GM12878 (cell line): ENCODE results near the gene IQGAP1. TPM values are rescaled to one million over a fixed set of nuclear protein-coding genes. Genes with fewer than 3 reads are reported as not detected.

Experiments used
- ATAC-seq: fragments of 200-7000 bp; cut with Tn5 transposase; 3 replicates; pipeline ENCODE4 v1.9.1; 2020; ENCODE audit warnings: mild to moderate bottlenecking, moderate library complexity
- BruUV-seq: library from RNA; stranded (reverse); fragments of 400-500 nt; replicated peaks from 2 replicates; lab custom pipeline; 2021; lab: Mats Ljungman, UMichigan
- CTCF ChIA-PET: fragments of 300-600 bp; sonication (Branson Sonifier 250); formaldehyde crosslinking; extraction: SDS; loops from one replicate; lab custom pipeline; 2021; ENCODE audit warnings: inconsistent platforms; lab: Yijun Ruan, JAX
- POLR2A ChIA-PET: fragments of 350-600 bp; formaldehyde crosslinking; extraction: SDS; loops from one replicate; lab custom pipeline; 2021; ENCODE audit warnings: inconsistent platforms; lab: Charles Lee
- RAD21 ChIA-PET: fragments of 300-600 bp; sonication (Branson Sonifier 250); formaldehyde crosslinking; loops from one replicate; lab custom pipeline; 2023; ENCODE audit warnings: antibody characterized with exemption; ENCODE audit not compliant: unreplicated experiment; lab: Charles Lee
- SMC1A ChIA-PET: fragments of 300-600 bp; sonication (Branson Sonifier 250); formaldehyde crosslinking; loops from one replicate; lab custom pipeline; 2023; ENCODE audit not compliant: unreplicated experiment, uncharacterized antibody; lab: Charles Lee
- DNase-seq: peaks from one replicate; pipeline ENCODE4 v3.0.0-alpha.2; 2011; ENCODE audit warnings: low read depth, low spot score
- FAIRE-seq: peaks from 3 replicates; lab custom pipeline; 2011; peaks lifted over from hg19 to GRCh38; lab: Jason Lieb, UNC
- H2AFZ ChIP-seq: 2 replicates; pipeline ENCODE4 v1.6.0; 2011; ENCODE audit warnings: low read depth, low read length, control low read depth; ENCODE audit not compliant: control insufficient read depth
- H3K27ac ChIP-seq: 2 replicates; pipeline ENCODE4 v1.5.1; 2011; ENCODE audit warnings: control low read depth; ENCODE audit not compliant: control insufficient read depth, insufficient read depth
- H3K27me3 ChIP-seq, 2 experiments: replicated peaks in 1 of 2; 2 replicates each; pipeline versions ENCODE4 v1.6.0 to v1.6.1; 2011; ENCODE audit warnings: low read length in 1 of 2; ENCODE audit not compliant: control insufficient read depth in 2 of 2, insufficient read depth in 2 of 2
- H3K36me3 ChIP-seq, 2 experiments: 2 replicates each; pipeline ENCODE4 v1.5.1; 2011; ENCODE audit warnings: low read length in 1 of 2; ENCODE audit not compliant: control insufficient read depth in 2 of 2, insufficient read depth in 2 of 2
- H3K4me1 ChIP-seq: 2 replicates; pipeline ENCODE4 v1.6.1; 2011; ENCODE audit warnings: mild to moderate bottlenecking, low read length, moderate library complexity, mixed read lengths; ENCODE audit not compliant: control insufficient read depth, insufficient read depth
- H3K4me2 ChIP-seq: 2 replicates; pipeline ENCODE4 v1.6.0; 2011; ENCODE audit warnings: control low read depth; ENCODE audit not compliant: control insufficient read depth, insufficient read depth
- H3K4me3 ChIP-seq: fragments of 200-600 bp; sonication (generic); 2 replicates; pipeline ENCODE4 v1.5.1; 2016
- H3K79me2 ChIP-seq: 2 replicates; pipeline ENCODE4 v1.6.0; 2011; ENCODE audit warnings: low read length; ENCODE audit not compliant: control insufficient read depth, insufficient read depth
- H3K9ac ChIP-seq: 2 replicates; pipeline ENCODE4 v1.8.0; 2011; ENCODE audit warnings: low read length, control low read depth, mixed read lengths; ENCODE audit not compliant: control insufficient read depth, insufficient read depth
- H3K9me3 ChIP-seq: replicated peaks from 3 replicates; pipeline ENCODE4 v1.5.1; 2011; ENCODE audit warnings: mild to moderate bottlenecking, low read length; ENCODE audit not compliant: control insufficient read depth, insufficient read depth
- H4K20me1 ChIP-seq: 2 replicates; pipeline ENCODE4 v1.6.0; 2011; ENCODE audit not compliant: control insufficient read depth, insufficient read depth
- MYB ChIP-seq: fragments of 150-350 bp; IDR thresholded peaks from 2 replicates; pipeline ENCODE4 v1.6.1; 2014; ENCODE audit warnings: mild to moderate bottlenecking, low read depth, low read length, borderline replicate concordance
- PBX3 ChIP-seq: IDR thresholded peaks from 2 replicates; pipeline ENCODE4 v1.6.1; 2011; ENCODE audit warnings: mild to moderate bottlenecking, low read depth, low read length, moderate library complexity; ENCODE audit not compliant: insufficient replicate concordance
- SREBF1 ChIP-seq: IDR thresholded peaks from 2 replicates; pipeline ENCODE4 v1.6.1; 2012; ENCODE audit warnings: mild to moderate bottlenecking, low read length
- WGBS: methylation state at CpG from one replicate; pipeline ENCODE4 v1.1.6; 2016; ENCODE audit warnings: low lambda C conversion rate; ENCODE audit not compliant: insufficient replicate concordance, insufficient coverage; ENCODE audit errors: missing lambda C conversion rate; 5-methylcytosine and 5-hydroxymethylcytosine counted together
- in situ Hi-C: fragments of 300-500 bp; cut with MboI; formaldehyde crosslinking; loops from 9 replicates; pipeline ENCODE4 v1.14.3; 2018; ENCODE audit warnings: mixed read lengths
- intact Hi-C: fragments of 100-400 bp; cut with micrococcal nuclease; formaldehyde crosslinking; loops from one replicate; pipeline ENCODE4 v1.14.2; 2022; ENCODE audit not compliant: unreplicated experiment
- polyA plus RNA-seq, 11 experiments: library from polyadenylated mRNA; depleted of rRNA in 4 of 11; unstranded in 6 of 11; stranded (reverse) in 5 of 11; fragments of >200 nt; fragmentation: Nextera tagmentation in 4 of 11; fragmentation: Illumina TruSeq in 1 of 11; extraction: Ambion mirVana in 4 of 11; extraction: Trizol in 1 of 11; gene quantifications; 1 replicate in 1 of 11; 2 replicates in 10 of 11; pipeline versions ENCODE4 v1.2.1 to v1.2.3, GENCODE V29; 2011 to 2016; ENCODE audit warnings: inconsistent platforms in 2 of 11, missing spikeins in 2 of 11, low read depth in 1 of 11
- total RNA-seq, 4 experiments: library from RNA; depleted of rRNA in 3 of 4; stranded (reverse); fragments of >200 nt in 3 of 4; fragmentation: Illumina TruSeq in 1 of 4; extraction: Trizol in 1 of 4; gene quantifications; 2 replicates each; pipeline versions ENCODE4 v1.2.1 to v1.2.3, GENCODE V29; 2013 to 2021

IQGAP1 gene
- total and polyA plus RNA-seq, 10 of the 15 experiments (the other 5 are each of a cell fraction or from before 2014, with no cell fraction given): 65.2 to 250 (median 112) TPM

- H2AFZ ChIP-seq: no peak overlapping the region
- ChIA-PET SMC1A (interaction anchor here (0.8 to 2.5 kb wide), 7 partner anchors 9 to 70 kb away, joined by 3 to 7 read pairs (median 3); partner anchors contain the start of gene IQGAP1), RAD21 (no interaction called here), POLR2A (interaction anchor here (0.5 to 1.9 kb wide), 4 partner anchors 8 to 112 kb away, joined by 3 to 5 read pairs (median 4); partner anchors contain the start of gene IQGAP1), CTCF (interaction anchor here (1.0 kb wide), 1 partner anchor 22 kb away, joined by 3 read pairs; no protein-coding TSS in a partner anchor)
- no peak overlapping the region for H3K27ac ChIP-seq
- no peak overlapping the region for H3K9ac ChIP-seq
- WGBS: 99% methylated on average over 4 of the region's 4 CpGs
- no TSS peak for BruUV-seq
- ATAC-seq (no peak), DNase-seq (no peak), FAIRE-seq (no peak)
- H3K9me3 ChIP-seq: no peaks in the 10 kb centered on the region
- H3K4me3 ChIP-seq: no peak overlapping the region
- peaks cover 0 to 6% of the 10 kb centered on the region in 2 experiments; a peak in 2 of 4 replicates for H3K36me3 ChIP-seq
- peaks cover 74% of the 10 kb centered on the region for H3K79me2 ChIP-seq
- TF ChIP-seq SREBF1: no peak
- no peak for TF ChIP-seq PBX3
- no peak for TF ChIP-seq MYB
- intact Hi-C loops: no loop called here
- no peak overlapping the region; the same call in 1 of the 2 replicates for H3K4me2 ChIP-seq
- no peaks in the 10 kb centered on the region for H4K20me1 ChIP-seq
- no peaks in the 10 kb centered on the region for H3K27me3 ChIP-seq
- in situ Hi-C loops: no loop called here
- peaks cover 11% of the 10 kb centered on the region; the same call in 1 of the 2 replicates for H3K4me1 ChIP-seq
Measured at GRCh38 chr15:90396321-90396720, 8.3 kb downstream of the IQGAP1 start.
